MM.1S (cell line): ENCODE results near the gene FAM187B.

Experiments used
- DNase-seq: peaks from one replicate; pipeline ENCODE4 v3.0.0-alpha.2; 2015
- H2AFZ ChIP-seq: fragments of 300-600 bp; sonication (generic); 2 replicates; pipeline ENCODE4 v1.6.0; 2016; ENCODE audit warnings: antibody characterized with exemption, low read length
- H3F3A ChIP-seq: fragments of 300-600 bp; sonication (generic); 2 replicates; pipeline ENCODE4 v1.6.1; 2016; ENCODE audit warnings: mild to moderate bottlenecking, antibody characterized with exemption, low read length, moderate library complexity, mixed read lengths; ENCODE audit not compliant: insufficient read depth
- H3K27ac ChIP-seq: fragments of 300-600 bp; sonication (generic); 2 replicates; pipeline ENCODE4 v1.5.1; 2016; ENCODE audit warnings: mild to moderate bottlenecking, low read length
- H3K27me3 ChIP-seq: fragments of 300-600 bp; sonication (generic); replicated peaks from 2 replicates; pipeline ENCODE4 v1.6.0; 2016; ENCODE audit warnings: low read length; ENCODE audit not compliant: insufficient read depth
- H3K36me3 ChIP-seq: fragments of 300-600 bp; sonication (generic); replicated peaks from 2 replicates; pipeline ENCODE4 v1.6.1; 2016; ENCODE audit warnings: mild to moderate bottlenecking, low read length, mixed read lengths; ENCODE audit not compliant: insufficient read depth
- H3K4me1 ChIP-seq: fragments of 300-600 bp; sonication (generic); 2 replicates; pipeline ENCODE4 v1.6.1; 2016; ENCODE audit warnings: low read length, mixed read lengths
- H3K4me2 ChIP-seq: fragments of 300-600 bp; sonication (generic); 2 replicates; pipeline ENCODE4 v1.6.0; 2016; ENCODE audit warnings: low read depth, low read length
- H3K4me3 ChIP-seq: fragments of 300-600 bp; sonication (generic); 2 replicates; pipeline ENCODE4 v1.5.1; 2016; ENCODE audit warnings: low read length, mixed read lengths
- H3K79me2 ChIP-seq: fragments of 300-600 bp; sonication (generic); 2 replicates; pipeline ENCODE4 v1.6.1; 2016; ENCODE audit warnings: mixed run types, low read length, mixed read lengths
- H3K9ac ChIP-seq: fragments of 300-600 bp; sonication (generic); 2 replicates; pipeline ENCODE4 v1.6.1; 2016; ENCODE audit warnings: low read length, mixed read lengths
- H3K9me2 ChIP-seq: fragments of 300-600 bp; sonication (generic); replicated peaks from 2 replicates; pipeline ENCODE4 v1.6.1; 2016; ENCODE audit warnings: mild to moderate bottlenecking, low read length, mixed read lengths; ENCODE audit not compliant: insufficient read depth
- H3K9me3 ChIP-seq: fragments of 300-600 bp; sonication (generic); replicated peaks from 2 replicates; pipeline ENCODE4 v1.6.1; 2016; ENCODE audit warnings: mild to moderate bottlenecking, low read length, mixed read lengths; ENCODE audit not compliant: insufficient read depth
- H4K20me1 ChIP-seq: fragments of 300-600 bp; sonication (generic); 2 replicates; pipeline ENCODE4 v1.6.1; 2016; ENCODE audit warnings: mild to moderate bottlenecking, low read length, moderate library complexity, mixed read lengths; ENCODE audit not compliant: insufficient read depth
- EZH2 ChIP-seq: fragments of 300-600 bp; sonication (generic); optimal IDR thresholded peaks from 2 replicates; pipeline ENCODE3; 2017; ENCODE audit warnings: low read depth, mild to moderate bottlenecking, antibody characterized with exemption, low read length, mixed read lengths
- EZH2phosphoT487 ChIP-seq: fragments of 300-600 bp; sonication (generic); IDR thresholded peaks from 2 replicates; pipeline ENCODE4 v1.6.1; 2018; ENCODE audit warnings: antibody characterized with exemption, low read length
- TF ChIP-seq, protein P1 (sequence below): fragments of 300-600 bp; sonication (generic); IDR thresholded peaks from 2 replicates; pipeline ENCODE4 v1.5.1; 2016; ENCODE audit warnings: antibody characterized with exemption, low read length, mixed read lengths

Gene FAM187B

DNA sequence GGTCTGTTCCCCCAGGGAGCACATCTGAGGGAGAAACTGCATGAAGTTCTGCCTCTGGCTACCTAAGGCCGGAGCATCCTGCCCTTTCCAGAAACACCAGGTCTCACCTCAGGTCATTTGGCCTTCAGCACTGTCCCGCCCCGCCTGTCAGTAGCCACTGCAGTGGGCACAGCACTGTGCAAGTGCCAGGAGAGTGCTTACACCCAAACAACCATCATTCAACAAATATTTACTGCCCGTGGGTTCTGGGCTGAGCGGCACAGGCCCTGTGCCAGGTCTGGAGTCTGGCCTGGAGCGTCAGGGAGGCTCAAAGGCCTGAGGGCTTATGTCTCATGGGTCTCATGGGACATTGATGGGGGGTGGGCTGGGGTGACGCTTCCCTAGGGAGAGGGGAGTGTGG lies 43.0 kb upstream of the FAM187B start:
- H3K4me3 ChIP-seq = no peak overlapping the region
- no peak overlapping the region for H2AFZ ChIP-seq
- no peaks in the 10 kb centered on the region for H3K4me1 ChIP-seq
- no peak overlapping the region for H3K9ac ChIP-seq
- no peaks in the 10 kb centered on the region for H4K20me1 ChIP-seq
- H3F3A ChIP-seq = no peaks in the 10 kb centered on the region
- no peaks in the 10 kb centered on the region for H3K9me2 ChIP-seq
- no peak overlapping the region for H3K27ac ChIP-seq
- TF ChIP-seq EZH2 (no peak), EZH2phosphoT487 (no peak)
- TF ChIP-seq, protein P1, sequence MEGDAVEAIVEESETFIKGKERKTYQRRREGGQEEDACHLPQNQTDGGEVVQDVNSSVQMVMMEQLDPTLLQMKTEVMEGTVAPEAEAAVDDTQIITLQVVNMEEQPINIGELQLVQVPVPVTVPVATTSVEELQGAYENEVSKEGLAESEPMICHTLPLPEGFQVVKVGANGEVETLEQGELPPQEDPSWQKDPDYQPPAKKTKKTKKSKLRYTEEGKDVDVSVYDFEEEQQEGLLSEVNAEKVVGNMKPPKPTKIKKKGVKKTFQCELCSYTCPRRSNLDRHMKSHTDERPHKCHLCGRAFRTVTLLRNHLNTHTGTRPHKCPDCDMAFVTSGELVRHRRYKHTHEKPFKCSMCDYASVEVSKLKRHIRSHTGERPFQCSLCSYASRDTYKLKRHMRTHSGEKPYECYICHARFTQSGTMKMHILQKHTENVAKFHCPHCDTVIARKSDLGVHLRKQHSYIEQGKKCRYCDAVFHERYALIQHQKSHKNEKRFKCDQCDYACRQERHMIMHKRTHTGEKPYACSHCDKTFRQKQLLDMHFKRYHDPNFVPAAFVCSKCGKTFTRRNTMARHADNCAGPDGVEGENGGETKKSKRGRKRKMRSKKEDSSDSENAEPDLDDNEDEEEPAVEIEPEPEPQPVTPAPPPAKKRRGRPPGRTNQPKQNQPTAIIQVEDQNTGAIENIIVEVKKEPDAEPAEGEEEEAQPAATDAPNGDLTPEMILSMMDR = no peak
- no peak overlapping the region for H3K4me2 ChIP-seq
- no peaks in the 10 kb centered on the region for H3K9me3 ChIP-seq
- no peaks in the 10 kb centered on the region for H3K27me3 ChIP-seq
- H3K36me3 ChIP-seq = 0 out of 2 replicates have a peak, but pooled peaks cover 2% of the 10 kb centered on the region
- peaks cover 27% of the 10 kb centered on the region for H3K79me2 ChIP-seq
- no peak for DNase-seq

DNA sequence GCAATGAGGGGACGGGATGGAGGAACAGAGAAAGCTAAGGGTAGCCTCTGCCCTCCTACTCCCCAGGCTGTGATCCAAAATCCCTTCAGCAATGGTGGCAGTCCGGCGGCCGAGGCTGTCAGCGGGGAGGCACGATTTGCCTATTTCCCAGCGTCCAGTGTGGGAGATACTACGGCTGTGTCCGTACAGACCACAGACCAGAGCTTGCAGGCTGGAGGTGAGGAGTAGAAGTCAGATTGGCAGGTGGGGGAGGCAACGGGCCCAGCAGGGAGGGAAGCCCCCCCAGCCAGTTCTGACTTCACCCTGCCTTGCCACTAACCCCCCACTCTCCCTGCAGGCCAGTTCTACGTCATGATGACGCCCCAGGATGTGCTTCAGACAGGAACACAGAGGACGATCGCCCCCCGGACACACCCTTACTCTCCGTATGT lies 41.9 kb upstream of the FAM187B start:
- Histone ChIP-seq H3K36me3 (0 out of 2 replicates have a peak, but pooled peaks cover 2% of the 10 kb centered on the region), H3K4me3 (no peak overlapping the region), H2AFZ (no peak overlapping the region)

DNA sequence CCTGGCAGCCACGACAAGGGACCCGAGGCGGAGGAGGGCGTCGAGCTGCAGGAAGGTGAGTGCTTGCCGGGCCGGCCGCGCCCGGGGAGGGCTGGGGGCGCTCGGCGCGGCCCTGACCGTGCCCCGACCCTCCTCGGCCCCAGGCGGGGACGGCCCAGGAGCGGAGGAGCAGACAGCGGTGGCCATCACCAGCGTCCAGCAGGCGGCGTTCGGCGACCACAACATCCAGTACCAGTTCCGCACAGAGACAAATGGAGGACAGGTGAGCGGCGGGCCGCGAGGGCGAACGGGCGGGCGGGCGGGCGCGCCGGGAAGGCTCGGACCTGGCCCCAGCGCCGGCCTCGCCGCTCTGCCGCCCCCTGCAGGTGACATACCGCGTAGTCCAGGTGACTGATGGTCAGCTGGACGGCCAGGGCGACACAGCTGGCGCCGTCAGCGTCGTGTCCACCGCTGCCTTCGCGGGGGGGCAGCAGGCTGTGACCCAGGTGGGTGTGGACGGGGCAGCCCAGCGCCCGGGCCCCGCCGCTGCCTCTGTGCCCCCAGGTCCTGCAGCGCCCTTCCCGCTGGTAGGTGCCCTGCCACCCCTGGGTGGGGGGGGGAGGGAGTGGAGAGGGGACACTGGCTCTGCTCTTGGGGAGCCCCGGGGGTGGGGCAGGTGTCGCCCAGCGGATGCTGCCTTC lies 41.0 kb upstream of the FAM187B start:
- no peaks in the 10 kb centered on the region for H3K4me1 ChIP-seq

More for the DNA sequence above, 41.9 kb upstream of the FAM187B start:
- Histone ChIP-seq H3K27ac (no peak overlapping the region), H3K79me2 (peaks cover 33% of the 10 kb centered on the region), H3K4me1 (no peaks in the 10 kb centered on the region), H3F3A (0 out of 2 replicates have a peak, but pooled peaks cover 1% of the 10 kb centered on the region), H3K9me3 (no peaks in the 10 kb centered on the region), H3K9ac (no peak overlapping the region), H3K9me2 (no peaks in the 10 kb centered on the region), H4K20me1 (no peaks in the 10 kb centered on the region), H3K4me2 (no peak overlapping the region), H3K27me3 (no peaks in the 10 kb centered on the region)
- no peak for DNase-seq
- TF ChIP-seq EZH2 = no peak
- no peak for TF ChIP-seq EZH2phosphoT487
- TF ChIP-seq, protein P1 = no peak

More for the DNA sequence above, 41.0 kb upstream of the FAM187B start:
- H3K27ac ChIP-seq = peak overlapping the region; percentile 38; the same call in 1 of the 2 replicates
- H3K36me3 ChIP-seq = 0 out of 2 replicates have a peak, but pooled peaks cover 2% of the 10 kb centered on the region
- H3K9ac ChIP-seq = peak overlapping the region; percentile 59
- peak; percentile 79 for DNase-seq
- no peak for TF ChIP-seq EZH2
- TF ChIP-seq, protein P1 = peak; percentile 50
- H3K27me3 ChIP-seq = no peaks in the 10 kb centered on the region
- H3K4me2 ChIP-seq = peak overlapping the region; percentile 77
- H2AFZ ChIP-seq = no peak overlapping the region
- H4K20me1 ChIP-seq = no peaks in the 10 kb centered on the region
- H3K9me2 ChIP-seq = no peaks in the 10 kb centered on the region
- H3K9me3 ChIP-seq = no peaks in the 10 kb centered on the region
- H3F3A ChIP-seq = peaks cover 9% of the 10 kb centered on the region
- peak overlapping the region; percentile 60 for H3K4me3 ChIP-seq
- peaks cover 33% of the 10 kb centered on the region for H3K79me2 ChIP-seq
